NCI-H526 treated with DMSO at 0.1 percent for 48 hours (cell line): ENCODE results near the gene LRP1.

ENCODE experiments used
- DNase-seq: peaks from one replicate; lab custom pipeline; 2025; lab: John Stamatoyannopoulos, UW

Gene LRP1

GRCh38 chr12:57156701-57157403, 28.6 kb downstream of the LRP1 start:
- no peak for DNase-seq

DNA sequence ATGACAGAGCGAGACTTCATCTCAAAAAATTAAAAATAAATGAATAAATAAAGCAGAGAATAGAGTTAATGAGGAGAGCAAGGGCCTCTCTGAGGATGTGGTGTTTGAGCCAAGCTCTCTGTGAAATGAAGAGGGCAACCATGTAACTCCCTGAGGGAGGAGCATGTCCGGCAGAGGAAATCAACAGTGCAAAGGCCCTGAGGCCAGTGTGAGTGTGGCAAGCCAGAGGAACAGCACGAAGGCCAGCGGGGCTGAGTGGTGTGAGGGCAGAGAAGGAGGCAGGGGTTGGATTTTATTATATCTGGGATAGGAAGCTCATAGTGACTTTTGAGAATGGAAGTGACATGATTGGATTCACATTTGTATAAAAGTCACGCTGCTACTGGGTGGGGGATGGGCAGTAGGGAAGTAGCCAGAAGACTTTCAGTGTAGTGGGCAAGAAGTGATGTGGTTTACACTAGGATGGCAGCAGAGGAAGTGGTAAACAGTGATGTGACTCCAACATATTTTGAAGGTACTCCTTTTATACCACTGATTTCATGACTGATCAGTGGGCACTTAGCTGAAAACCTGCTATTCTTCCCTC, 29.4 kb downstream of the LRP1 start:
- DNase-seq = no peak

DNA sequence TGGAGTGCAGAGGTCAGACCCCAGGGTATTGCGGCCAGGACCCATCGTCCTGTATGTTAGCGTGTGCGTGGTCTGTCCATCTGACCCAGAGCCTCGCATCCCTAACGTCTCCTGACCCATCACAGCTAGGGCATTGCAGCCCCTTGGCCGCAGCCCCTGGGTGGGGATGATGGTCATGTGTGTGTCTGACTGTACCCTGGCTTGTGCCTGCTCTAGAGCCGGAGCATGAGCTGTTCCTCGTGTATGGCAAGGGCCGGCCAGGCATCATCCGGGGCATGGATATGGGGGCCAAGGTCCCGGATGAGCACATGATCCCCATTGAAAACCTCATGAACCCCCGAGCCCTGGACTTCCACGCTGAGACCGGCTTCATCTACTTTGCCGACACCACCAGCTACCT, 29.9 kb downstream of the LRP1 start:
- DNase-seq = no peak

- no peak for DNase-seq
Measured at GRCh38 chr12:57158665-57159064, 30.4 kb downstream of the LRP1 start.

GRCh38 chr12:57159311-57159710, 31.0 kb downstream of the LRP1 start:
- no peak for DNase-seq

- DNase-seq = no peak
Measured at GRCh38 chr12:57160040-57160439, 31.8 kb downstream of the LRP1 start.

GRCh38 chr12:57160741-57161140, 32.5 kb downstream of the LRP1 start:
- DNase-seq = no peak

DNA sequence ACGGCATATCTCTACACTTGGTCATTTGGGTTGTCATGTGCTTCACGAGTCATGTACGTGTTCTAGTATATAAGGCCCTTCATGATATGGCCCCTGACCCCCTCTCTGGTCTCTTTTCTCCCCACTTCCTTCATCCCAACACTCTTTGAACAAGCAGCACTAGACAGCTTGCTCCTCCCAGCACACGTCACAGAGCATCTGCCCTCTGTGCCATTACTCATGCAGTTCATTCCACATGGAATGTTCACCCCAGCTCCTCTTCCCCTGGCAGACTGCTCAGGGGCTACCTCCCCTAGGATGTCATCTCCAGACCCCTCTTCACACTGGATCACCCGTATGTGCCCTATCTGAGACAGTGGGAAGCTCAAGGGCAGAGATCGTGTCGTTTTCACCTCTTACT, 33.2 kb downstream of the LRP1 start:
- DNase-seq = no peak

DNA sequence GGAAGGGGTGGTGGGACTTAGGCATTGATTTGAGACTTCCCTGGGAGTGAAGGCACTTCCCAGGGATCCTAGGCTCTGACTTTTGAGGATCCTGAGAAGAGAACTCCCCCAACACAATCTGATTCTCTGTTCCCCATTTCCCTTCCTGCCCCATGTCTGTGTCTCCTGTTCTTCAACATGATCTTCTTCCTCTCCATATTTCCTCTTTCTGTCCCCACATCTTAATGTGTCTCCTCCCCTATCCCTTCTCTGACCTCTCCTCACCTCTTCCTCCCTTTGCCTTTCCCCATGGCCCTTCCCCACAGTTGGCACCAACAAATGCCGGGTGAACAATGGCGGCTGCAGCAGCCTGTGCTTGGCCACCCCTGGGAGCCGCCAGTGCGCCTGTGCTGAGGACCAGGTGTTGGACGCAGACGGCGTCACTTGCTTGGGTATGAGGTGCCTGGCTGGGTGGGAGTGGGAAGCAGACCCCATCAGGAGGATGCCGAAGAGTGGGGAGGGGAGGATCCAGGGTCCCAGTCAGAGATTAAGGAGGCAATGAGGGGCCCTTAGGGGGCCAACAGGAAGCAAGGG, 34.4 kb downstream of the LRP1 start:
- DNase-seq = no peak

DNA sequence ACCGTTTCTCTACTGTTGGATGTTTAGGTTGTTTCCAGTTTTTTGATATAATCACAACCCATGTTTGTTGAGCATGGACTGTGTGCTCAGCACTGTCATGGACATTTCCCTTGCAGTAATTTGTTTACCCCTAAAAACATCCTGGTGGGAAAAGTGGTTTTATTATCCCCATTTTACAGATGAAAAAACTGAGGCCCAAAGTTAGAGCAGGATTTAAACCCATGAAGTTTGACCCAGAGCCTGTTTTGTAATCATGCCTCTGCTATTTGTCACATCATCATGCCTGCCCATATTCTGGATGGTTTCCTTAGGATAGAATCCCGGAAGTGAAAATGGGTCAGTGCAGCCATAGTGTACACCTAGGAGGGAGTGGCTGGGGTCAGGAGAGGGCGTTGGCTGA, 36.2 kb downstream of the LRP1 start:
- DNase-seq = no peak

DNA sequence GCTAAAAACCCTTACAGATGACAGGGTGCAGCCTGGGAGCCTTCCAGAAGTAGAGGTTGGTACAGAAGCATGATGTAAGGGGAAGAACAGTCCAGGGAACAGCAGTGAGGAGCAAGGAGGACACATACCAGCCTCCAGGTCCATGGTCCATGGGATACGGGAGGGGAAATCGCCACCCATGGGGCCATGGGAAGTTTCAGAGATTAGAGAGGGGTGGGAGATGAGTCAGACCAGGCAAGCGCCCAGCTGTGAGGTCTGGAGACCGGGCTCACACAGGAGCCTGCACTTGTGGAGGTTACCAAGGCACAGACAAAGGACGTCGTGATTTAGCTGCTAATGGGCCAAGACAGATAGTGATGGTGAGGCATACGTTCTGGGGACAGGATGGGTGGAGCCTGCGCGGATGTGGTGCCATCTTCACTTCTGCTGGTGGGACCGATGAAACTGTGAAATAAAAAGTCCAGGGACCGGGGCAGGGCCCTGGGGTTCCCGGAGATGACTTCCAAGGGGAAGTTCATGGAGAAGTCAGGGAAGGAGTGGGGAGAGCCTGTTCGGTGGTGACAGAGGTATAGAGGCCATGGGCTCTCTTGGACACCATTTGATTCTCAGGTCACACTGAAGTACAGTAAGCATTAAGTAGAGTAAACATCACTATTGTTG, 36.8 kb downstream of the LRP1 start:
- DNase-seq = no peak

DNA sequence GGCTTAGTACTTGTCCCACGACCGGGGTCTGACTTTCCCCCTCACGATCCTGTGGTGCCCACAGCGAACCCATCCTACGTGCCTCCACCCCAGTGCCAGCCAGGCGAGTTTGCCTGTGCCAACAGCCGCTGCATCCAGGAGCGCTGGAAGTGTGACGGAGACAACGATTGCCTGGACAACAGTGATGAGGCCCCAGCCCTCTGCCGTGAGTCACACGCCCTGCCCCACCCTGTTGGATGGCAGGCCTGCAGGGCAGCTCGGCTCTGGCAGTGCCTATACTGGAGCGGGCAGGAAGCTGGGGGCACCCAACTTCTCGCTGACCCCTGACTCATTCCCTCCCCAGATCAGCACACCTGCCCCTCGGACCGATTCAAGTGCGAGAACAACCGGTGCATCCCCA, 37.5 kb downstream of the LRP1 start:
- DNase-seq = no peak

- DNase-seq = no peak
Measured at GRCh38 chr12:57166971-57167371, 38.7 kb downstream of the LRP1 start.

GRCh38 chr12:57168058-57168457, 39.8 kb downstream of the LRP1 start:
- no peak for DNase-seq

GRCh38 chr12:57169046-57169795, 40.9 kb downstream of the LRP1 start:
- DNase-seq = no peak

- no peak for DNase-seq
Measured at GRCh38 chr12:57169969-57170368, 41.7 kb downstream of the LRP1 start.

GRCh38 chr12:57170408-57170807, 42.1 kb downstream of the LRP1 start:
- DNase-seq = no peak

DNA sequence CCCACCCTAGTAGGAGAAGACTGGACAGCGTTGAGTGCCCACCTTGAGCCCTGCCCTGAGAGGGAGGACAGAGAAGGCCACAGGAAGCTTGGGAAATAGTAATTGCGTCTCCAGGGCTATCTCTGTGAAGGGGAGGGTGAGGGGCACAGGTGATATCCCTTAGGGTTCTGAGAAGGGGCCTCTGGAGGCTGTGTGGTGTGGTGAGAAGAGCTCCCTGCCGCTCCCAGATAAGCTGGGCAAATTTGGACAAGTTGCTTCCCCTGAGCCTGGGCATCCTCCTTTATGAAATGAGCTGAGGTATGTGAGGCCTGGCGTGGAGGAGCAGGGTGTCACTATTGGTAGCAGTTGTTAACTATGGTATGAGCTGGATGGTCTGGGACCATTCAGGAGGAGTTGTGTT, 42.6 kb downstream of the LRP1 start:
- no peak for DNase-seq

DNA sequence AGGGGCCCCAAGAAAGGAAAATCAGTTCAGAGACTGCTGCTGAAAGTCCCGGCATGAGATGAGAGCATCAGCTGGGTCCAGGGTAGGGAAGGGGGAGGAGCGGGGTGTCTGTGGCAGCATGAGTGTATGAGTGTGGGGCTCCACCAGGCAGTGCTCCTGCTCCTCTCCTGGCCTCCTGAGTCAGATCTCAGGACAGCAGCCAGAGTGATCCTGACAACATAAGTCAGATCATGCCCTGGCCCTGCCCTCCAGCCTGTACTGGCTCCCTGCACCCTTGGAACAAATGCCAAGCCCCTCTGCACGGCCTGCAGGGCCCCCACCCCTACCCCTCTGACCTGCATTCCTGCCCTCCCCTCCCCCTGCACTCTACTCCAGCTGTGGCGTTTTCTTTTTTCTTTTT, 43.4 kb downstream of the LRP1 start:
- DNase-seq = no peak

DNA sequence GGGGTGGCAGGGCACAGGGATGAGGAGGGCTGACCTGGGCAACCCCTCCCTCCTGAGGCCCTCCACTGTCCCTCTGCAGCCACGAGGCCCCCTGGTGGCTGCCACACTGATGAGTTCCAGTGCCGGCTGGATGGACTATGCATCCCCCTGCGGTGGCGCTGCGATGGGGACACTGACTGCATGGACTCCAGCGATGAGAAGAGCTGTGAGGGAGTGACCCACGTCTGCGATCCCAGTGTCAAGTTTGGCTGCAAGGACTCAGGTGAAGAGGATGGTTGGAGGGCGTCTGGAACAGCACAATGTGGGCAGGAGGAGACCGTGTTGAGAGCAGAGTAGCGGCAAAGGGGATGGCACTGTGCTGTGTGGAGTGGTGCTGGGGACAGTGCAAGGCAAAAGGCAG, 44.8 kb downstream of the LRP1 start:
- DNase-seq = no peak

DNA sequence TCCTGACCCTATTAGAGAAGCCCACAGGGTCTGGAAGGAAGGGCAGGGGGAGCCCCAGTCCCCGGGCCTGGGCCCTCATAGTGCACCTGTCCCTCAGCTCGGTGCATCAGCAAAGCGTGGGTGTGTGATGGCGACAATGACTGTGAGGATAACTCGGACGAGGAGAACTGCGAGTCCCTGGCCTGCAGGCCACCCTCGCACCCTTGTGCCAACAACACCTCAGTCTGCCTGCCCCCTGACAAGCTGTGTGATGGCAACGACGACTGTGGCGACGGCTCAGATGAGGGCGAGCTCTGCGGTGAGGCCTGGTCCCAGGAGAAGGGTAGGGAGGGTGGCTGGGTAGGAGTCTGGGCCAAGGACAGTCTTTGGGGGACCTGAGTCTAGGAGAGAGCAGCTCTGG, 45.4 kb downstream of the LRP1 start:
- no peak for DNase-seq

- DNase-seq = peak; percentile 80
Measured at GRCh38 chr12:57175428-57176138, 47.3 kb downstream of the LRP1 start.
